ENCODE results near the gene FJX1. TPM values are rescaled to one million over a fixed set of nuclear protein-coding genes. Genes with fewer than 3 reads are reported as not detected.

FJX1 gene
- total RNA-seq (2014; rRNA removed; shearing (Covaris generic)): 43.2 and 44.0 TPM in 2 replicates

GRCh38 chr11:35617687-35618496 is at the start of gene FJX1:
Gene FJX1, plus strand, starts transcription at chr11:35618460. Its CDS starts 177 bp downstream, at chr11:35618637.

GRCh38 chr11:35662649-35663407 is 44.6 kb downstream of the FJX1 start, which contains the start of gene TRIM44:
Gene TRIM44, plus strand, starts transcription at chr11:35662775. Its CDS starts 337 bp downstream, at chr11:35663112.

Other genes with a start within 250 kb of the FJX1 start
- gene SLC1A2, start 198.9 kb upstream of the FJX1 start, total RNA-seq (2014; rRNA removed; shearing (Covaris generic)): not detected in 2 replicates
- not detected in 2 replicates for gene PAMR1, start 92.8 kb upstream of the FJX1 start, total RNA-seq (2014; rRNA removed; shearing (Covaris generic))
- 26.1 and 39.2 TPM in 2 replicates for gene TRIM44, start 44.3 kb downstream of the FJX1 start, total RNA-seq (2014; rRNA removed; shearing (Covaris generic))